IMR-90 (cell line): ENCODE data around the gene PGS1. TPM values are rescaled to one million over a fixed set of nuclear protein-coding genes. Genes with fewer than 3 reads are reported as not detected.

ENCODE experiments used
- ATAC-seq: fragments of 200-7000 bp; cut with Tn5 transposase; 2 replicates; pipeline ENCODE4 v1.9.1; 2020; ENCODE audit warnings: low read depth, mild to moderate bottlenecking, moderate library complexity
- BruUV-seq: library from RNA; stranded (reverse); fragments of 400-500 nt; replicated peaks from 2 replicates; lab custom pipeline; 2021; lab: Mats Ljungman, UMichigan
- CTCF ChIA-PET: fragments of 300-600 bp; formaldehyde crosslinking; extraction: SDS; loops from one replicate; lab custom pipeline; 2021; ENCODE audit warnings: antibody characterized with exemption; lab: Yijun Ruan, JAX
- POLR2A ChIA-PET: fragments of 300-600 bp; sonication (Branson Sonifier 250); formaldehyde crosslinking; loops from one replicate; lab custom pipeline; 2022; ENCODE audit warnings: antibody characterized with exemption; ENCODE audit not compliant: unreplicated experiment; lab: Charles Lee
- DNase-seq: peaks from one replicate; pipeline ENCODE4 v3.0.0; 2013
- H2AFZ ChIP-seq: replicated peaks from 2 replicates; pipeline ENCODE3; 2013; ENCODE audit warnings: low read length, mild to moderate bottlenecking; ENCODE audit not compliant: poor library complexity
- H2AK5ac ChIP-seq: 2 replicates; pipeline ENCODE4 v1.6.1; 2013; ENCODE audit warnings: low read depth, low read length, inconsistent platforms
- H2AK9ac ChIP-seq: replicated peaks from 2 replicates; pipeline ENCODE3; 2013; ENCODE audit warnings: mild to moderate bottlenecking, low read depth, low read length, moderate library complexity; ENCODE audit not compliant: poor library complexity
- H2BK120ac ChIP-seq: 2 replicates; pipeline ENCODE4 v1.6.1; 2013; ENCODE audit warnings: low read depth, low read length, inconsistent platforms
- H2BK15ac ChIP-seq: 3 replicates; pipeline ENCODE4 v1.6.1; 2013; ENCODE audit warnings: low read depth, low read length, inconsistent platforms
- H2BK20ac ChIP-seq: 2 replicates; pipeline ENCODE4 v1.6.1; 2013; ENCODE audit warnings: low read depth, mild to moderate bottlenecking, inconsistent platforms, low read length, moderate library complexity
- H2BK5ac ChIP-seq: 2 replicates; pipeline ENCODE4 v1.6.1; 2013; ENCODE audit warnings: mild to moderate bottlenecking, low read depth, low read length, inconsistent platforms; ENCODE audit not compliant: poor library complexity, severe bottlenecking
- H3K14ac ChIP-seq: replicated peaks from 2 replicates; pipeline ENCODE4 v1.6.1; 2013; ENCODE audit warnings: low read depth, low read length, inconsistent platforms
- H3K18ac ChIP-seq: 2 replicates; pipeline ENCODE4 v1.6.1; 2013; ENCODE audit warnings: low read depth, low read length, control low read depth
- H3K23ac ChIP-seq: 2 replicates; pipeline ENCODE4 v1.6.1; 2013; ENCODE audit warnings: low read depth, low read length, inconsistent platforms
- H3K27ac ChIP-seq: 2 replicates; pipeline ENCODE4 v1.5.1; 2013; ENCODE audit warnings: mild to moderate bottlenecking, control low read depth, low read length; ENCODE audit not compliant: insufficient read depth
- H3K27me3 ChIP-seq: 2 replicates; pipeline ENCODE4 v1.6.1; 2013; ENCODE audit warnings: low read length; ENCODE audit not compliant: control insufficient read depth, insufficient read depth
- H3K36me3 ChIP-seq: 2 replicates; pipeline ENCODE4 v1.6.1; 2013; ENCODE audit warnings: low read length, mixed read lengths; ENCODE audit not compliant: control insufficient read depth, insufficient read depth
- H3K4ac ChIP-seq: 2 replicates; pipeline ENCODE4 v1.6.1; 2013; ENCODE audit warnings: low read depth, low read length, inconsistent platforms
- H3K4me1 ChIP-seq: 2 replicates; pipeline ENCODE4 v1.6.1; 2013; ENCODE audit warnings: low read length, mixed read lengths; ENCODE audit not compliant: control insufficient read depth, insufficient read depth
- H3K4me2 ChIP-seq: 2 replicates; pipeline ENCODE4 v1.6.1; 2013; ENCODE audit warnings: low read depth, mild to moderate bottlenecking, control low read depth, low read length, moderate library complexity
- H3K4me3 ChIP-seq: 2 replicates; pipeline ENCODE4 v1.5.1; 2013; ENCODE audit warnings: low read depth, mild to moderate bottlenecking, control low read depth, low read length, moderate library complexity; ENCODE audit not compliant: insufficient read depth
- H3K56ac ChIP-seq: 2 replicates; pipeline ENCODE4 v1.6.1; 2013; ENCODE audit warnings: low read length, inconsistent platforms; ENCODE audit not compliant: insufficient read depth; ENCODE audit errors: extremely low read depth
- H3K79me1 ChIP-seq, 2 experiments: 2 replicates each; pipeline ENCODE4 v1.6.1; 2013; ENCODE audit warnings: low read length in 2 of 2, inconsistent platforms in 1 of 2, low read depth in 1 of 2
- H3K9ac ChIP-seq: 2 replicates; pipeline ENCODE4 v1.6.1; 2013; ENCODE audit warnings: low read depth, low read length, control low read depth
- H3K9me1 ChIP-seq: 2 replicates; pipeline ENCODE4 v1.6.1; 2013; ENCODE audit warnings: low read length, inconsistent platforms; ENCODE audit not compliant: insufficient read depth
- H3K9me3 ChIP-seq: 2 replicates; pipeline ENCODE4 v1.6.1; 2013; ENCODE audit warnings: low read length; ENCODE audit not compliant: control insufficient read depth, insufficient read depth
- H4K20me1 ChIP-seq: 2 replicates; pipeline ENCODE4 v1.6.1; 2013; ENCODE audit warnings: low read length, inconsistent platforms; ENCODE audit not compliant: insufficient read depth
- H4K5ac ChIP-seq: 2 replicates; pipeline ENCODE4 v1.6.1; 2013; ENCODE audit warnings: mild to moderate bottlenecking, low read depth, low read length, control low read depth
- H4K8ac ChIP-seq, 2 experiments: 2 replicates each; pipeline ENCODE4 v1.6.1; 2013; ENCODE audit warnings: low read depth in 2 of 2, low read length in 2 of 2, control low read depth in 1 of 2, inconsistent platforms in 1 of 2
- H4K91ac ChIP-seq: 2 replicates; pipeline ENCODE4 v1.6.1; 2013; ENCODE audit warnings: low read depth, low read length, inconsistent platforms; ENCODE audit not compliant: insufficient read depth
- BHLHE40 ChIP-seq: fragments of 150-350 bp; IDR thresholded peaks from 2 replicates; pipeline ENCODE4 v1.6.1; 2016; ENCODE audit warnings: mild to moderate bottlenecking, low read depth, low read length
- CEBPB ChIP-seq: IDR thresholded peaks from 2 replicates; pipeline ENCODE4 v1.6.1; 2012; ENCODE audit warnings: low read depth, low read length, improper control_type of control experiment
- CHD1 ChIP-seq: IDR thresholded peaks from 2 replicates; pipeline ENCODE4 v1.6.1; 2012; ENCODE audit warnings: low read depth, low read length, improper control_type of control experiment
- MAFK ChIP-seq: IDR thresholded peaks from 2 replicates; pipeline ENCODE4 v1.6.1; 2012; ENCODE audit warnings: low read depth, low read length, improper control_type of control experiment
- MXI1 ChIP-seq: IDR thresholded peaks from 2 replicates; pipeline ENCODE4 v1.6.1; 2012; ENCODE audit warnings: low read depth, mild to moderate bottlenecking, low read length, moderate library complexity, borderline replicate concordance
- NFE2L2 ChIP-seq: fragments of 150-350 bp; IDR thresholded peaks from 2 replicates; pipeline ENCODE4 v1.6.1; 2016; ENCODE audit warnings: low read depth, mild to moderate bottlenecking, low read length
- POLR2A ChIP-seq: IDR thresholded peaks from 2 replicates; pipeline ENCODE4 v1.6.1; 2012; ENCODE audit warnings: mild to moderate bottlenecking, low read depth, low read length
- RCOR1 ChIP-seq: IDR thresholded peaks from 2 replicates; pipeline ENCODE4 v1.6.1; 2012; ENCODE audit warnings: mild to moderate bottlenecking, low read length, improper control_type of control experiment; ENCODE audit not compliant: insufficient replicate concordance
- RFX5 ChIP-seq: IDR thresholded peaks from 2 replicates; pipeline ENCODE4 v1.8.0; 2012; ENCODE audit warnings: low read depth, mild to moderate bottlenecking, low read length, moderate library complexity
- SMC3 ChIP-seq: fragments of 150-350 bp; IDR thresholded peaks from 2 replicates; pipeline ENCODE4 v1.6.1; 2016; ENCODE audit warnings: low read depth, mild to moderate bottlenecking, antibody characterized with exemption, low read length, moderate library complexity
- WGBS, 2 experiments: methylation state at CpG; one replicate each; pipeline versions ENCODE4 v1.1.5 to v1.1.7; 2013; ENCODE audit warnings: missing lambda C conversion rate in 2 of 2; ENCODE audit not compliant: insufficient read length in 1 of 2; ENCODE audit errors: extremely low coverage in 2 of 2; 5-methylcytosine and 5-hydroxymethylcytosine counted together
- dilution Hi-C: fragments of 300-500 bp; cut with HindIII; formaldehyde crosslinking; loops from one replicate; pipeline ENCODE4 v1.14.3; 2018; ENCODE audit warnings: low sequenced_read_pairs; ENCODE audit not compliant: unreplicated experiment
- in situ Hi-C: fragments of 300-500 bp; cut with MboI; formaldehyde crosslinking; loops from 3 replicates; pipeline ENCODE4 v1.14.3; 2019; ENCODE audit warnings: low sequenced_read_pairs, inconsistent platforms, mixed read lengths
- intact Hi-C: fragments of 100-400 bp; cut with micrococcal nuclease; formaldehyde crosslinking; loops from 2 replicates; pipeline ENCODE4 v1.10.0; 2022
- polyA plus RNA-seq, 3 experiments: library from polyadenylated mRNA; depleted of rRNA; stranded (reverse); fragments of >200 nt; gene quantifications; 2 replicates each; pipeline ENCODE4 v1.2.3, GENCODE V29; 2012; ENCODE audit warnings: low replicate concordance in 1 of 3
- total RNA-seq: library from RNA; depleted of rRNA; stranded (reverse); fragments of >200 nt; gene quantifications from 2 replicates; pipeline ENCODE4 v1.2.3, GENCODE V29; 2012
- TF ChIP-seq, protein P1 (sequence below): fragments of 150-350 bp; IDR thresholded peaks from 2 replicates; pipeline ENCODE4 v1.6.1; 2016; ENCODE audit warnings: low read depth, mild to moderate bottlenecking, low read length, moderate library complexity, borderline replicate concordance
- TF ChIP-seq, protein P2 (sequence below): conservative IDR thresholded peaks from 2 replicates; pipeline ENCODE4 v1.5.1; 2012; ENCODE audit warnings: mild to moderate bottlenecking, low read depth, low read length, improper control_type of control experiment
- TF ChIP-seq, protein P3 (sequence below): fragments of 150-350 bp; IDR thresholded peaks from 2 replicates; pipeline ENCODE4 v1.6.1; 2017; ENCODE audit warnings: mild to moderate bottlenecking, antibody characterized with exemption, low read length, low read depth

PGS1 gene
- total and polyA plus RNA-seq, 2 of the 4 experiments (the other 2 are of a cell fraction): 18.5 to 43.2 TPM

DNA sequence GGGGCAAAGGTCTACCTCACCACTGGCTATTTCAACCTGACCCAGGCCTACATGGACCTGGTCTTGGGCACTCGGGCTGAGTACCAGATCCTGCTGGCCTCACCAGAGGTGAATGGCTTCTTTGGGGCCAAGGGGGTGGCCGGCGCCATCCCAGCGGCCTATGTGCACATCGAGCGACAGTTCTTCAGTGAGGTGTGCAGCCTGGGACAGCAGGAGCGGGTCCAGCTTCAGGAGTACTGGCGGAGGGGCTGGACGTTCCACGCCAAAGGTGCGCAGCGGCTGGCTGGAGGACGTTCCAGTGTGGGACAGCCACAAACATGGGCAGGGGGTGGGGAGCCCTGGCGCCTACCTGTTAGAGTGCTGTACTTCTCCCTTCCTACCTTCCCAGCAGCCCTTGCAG, 25.4 kb downstream of the PGS1 start:
- WGBS, 2 experiments: 93% methylated on average over 6 of the region's 14 CpGs; no CpG with 5 or more reads in 1 of the 2 experiments
- ChIA-PET POLR2A (no interaction called here), CTCF (no interaction called here)
- BruUV-seq: no TSS peak
- in situ Hi-C loops: no loop called here
- no peak overlapping the region for H3K18ac ChIP-seq
- dilution Hi-C loops: no loop called here
- H4K20me1 ChIP-seq: peaks cover 34% of the 10 kb centered on the region
- no peak overlapping the region for H4K91ac ChIP-seq
- no peak for ATAC-seq
- no peak overlapping the region for H2BK15ac ChIP-seq
- no peak overlapping the region for H2AK9ac ChIP-seq
- no peak overlapping the region for H3K9ac ChIP-seq
- H3K14ac ChIP-seq: no peak overlapping the region
- no peak overlapping the region for H3K4me2 ChIP-seq
- no peak overlapping the region for H3K27ac ChIP-seq
- no peak overlapping the region for H3K23ac ChIP-seq
- no peaks in the 10 kb centered on the region for H3K27me3 ChIP-seq
- intact Hi-C loops: no loop called here
- peaks cover 6% of the 10 kb centered on the region for H3K4me1 ChIP-seq
- peaks cover 77% of the 10 kb centered on the region for H3K36me3 ChIP-seq
- H2BK5ac ChIP-seq: no peak overlapping the region
- TF ChIP-seq, protein P1, sequence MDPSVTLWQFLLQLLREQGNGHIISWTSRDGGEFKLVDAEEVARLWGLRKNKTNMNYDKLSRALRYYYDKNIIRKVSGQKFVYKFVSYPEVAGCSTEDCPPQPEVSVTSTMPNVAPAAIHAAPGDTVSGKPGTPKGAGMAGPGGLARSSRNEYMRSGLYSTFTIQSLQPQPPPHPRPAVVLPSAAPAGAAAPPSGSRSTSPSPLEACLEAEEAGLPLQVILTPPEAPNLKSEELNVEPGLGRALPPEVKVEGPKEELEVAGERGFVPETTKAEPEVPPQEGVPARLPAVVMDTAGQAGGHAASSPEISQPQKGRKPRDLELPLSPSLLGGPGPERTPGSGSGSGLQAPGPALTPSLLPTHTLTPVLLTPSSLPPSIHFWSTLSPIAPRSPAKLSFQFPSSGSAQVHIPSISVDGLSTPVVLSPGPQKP: no peak
- TF ChIP-seq CHD1: no peak
- no peak for TF ChIP-seq SMC3
- TF ChIP-seq, protein P2, sequence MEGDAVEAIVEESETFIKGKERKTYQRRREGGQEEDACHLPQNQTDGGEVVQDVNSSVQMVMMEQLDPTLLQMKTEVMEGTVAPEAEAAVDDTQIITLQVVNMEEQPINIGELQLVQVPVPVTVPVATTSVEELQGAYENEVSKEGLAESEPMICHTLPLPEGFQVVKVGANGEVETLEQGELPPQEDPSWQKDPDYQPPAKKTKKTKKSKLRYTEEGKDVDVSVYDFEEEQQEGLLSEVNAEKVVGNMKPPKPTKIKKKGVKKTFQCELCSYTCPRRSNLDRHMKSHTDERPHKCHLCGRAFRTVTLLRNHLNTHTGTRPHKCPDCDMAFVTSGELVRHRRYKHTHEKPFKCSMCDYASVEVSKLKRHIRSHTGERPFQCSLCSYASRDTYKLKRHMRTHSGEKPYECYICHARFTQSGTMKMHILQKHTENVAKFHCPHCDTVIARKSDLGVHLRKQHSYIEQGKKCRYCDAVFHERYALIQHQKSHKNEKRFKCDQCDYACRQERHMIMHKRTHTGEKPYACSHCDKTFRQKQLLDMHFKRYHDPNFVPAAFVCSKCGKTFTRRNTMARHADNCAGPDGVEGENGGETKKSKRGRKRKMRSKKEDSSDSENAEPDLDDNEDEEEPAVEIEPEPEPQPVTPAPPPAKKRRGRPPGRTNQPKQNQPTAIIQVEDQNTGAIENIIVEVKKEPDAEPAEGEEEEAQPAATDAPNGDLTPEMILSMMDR: no peak
- no peak for TF ChIP-seq NFE2L2
- TF ChIP-seq, protein P3, sequence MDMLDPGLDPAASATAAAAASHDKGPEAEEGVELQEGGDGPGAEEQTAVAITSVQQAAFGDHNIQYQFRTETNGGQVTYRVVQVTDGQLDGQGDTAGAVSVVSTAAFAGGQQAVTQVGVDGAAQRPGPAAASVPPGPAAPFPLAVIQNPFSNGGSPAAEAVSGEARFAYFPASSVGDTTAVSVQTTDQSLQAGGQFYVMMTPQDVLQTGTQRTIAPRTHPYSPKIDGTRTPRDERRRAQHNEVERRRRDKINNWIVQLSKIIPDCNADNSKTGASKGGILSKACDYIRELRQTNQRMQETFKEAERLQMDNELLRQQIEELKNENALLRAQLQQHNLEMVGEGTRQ: no peak
- TF ChIP-seq POLR2A: no peak
- no peak for TF ChIP-seq CEBPB
- TF ChIP-seq RFX5: no peak
- no peak for TF ChIP-seq MAFK
- TF ChIP-seq MXI1: no peak
- TF ChIP-seq RCOR1: no peak
- TF ChIP-seq BHLHE40: no peak
- H3K9me3 ChIP-seq: no peaks in the 10 kb centered on the region
- H3K4me3 ChIP-seq: no peak overlapping the region
- no peak overlapping the region for H2AK5ac ChIP-seq
- no peak overlapping the region for H3K4ac ChIP-seq
- peaks cover 38 to 86% of the 10 kb centered on the region in 2 experiments for H3K79me1 ChIP-seq
- DNase-seq: no peak
- H3K56ac ChIP-seq: no peak overlapping the region
- no peak overlapping the region for H4K5ac ChIP-seq
- no peak overlapping the region for H2BK20ac ChIP-seq
- no peak overlapping the region for H2AFZ ChIP-seq
- H4K8ac ChIP-seq: no peak overlapping the region
- H2BK120ac ChIP-seq: no peak overlapping the region
- H3K9me1 ChIP-seq: peaks cover 28% of the 10 kb centered on the region
